ENCODE data around the gene TENM3.

The TENM3 gene

DNA sequence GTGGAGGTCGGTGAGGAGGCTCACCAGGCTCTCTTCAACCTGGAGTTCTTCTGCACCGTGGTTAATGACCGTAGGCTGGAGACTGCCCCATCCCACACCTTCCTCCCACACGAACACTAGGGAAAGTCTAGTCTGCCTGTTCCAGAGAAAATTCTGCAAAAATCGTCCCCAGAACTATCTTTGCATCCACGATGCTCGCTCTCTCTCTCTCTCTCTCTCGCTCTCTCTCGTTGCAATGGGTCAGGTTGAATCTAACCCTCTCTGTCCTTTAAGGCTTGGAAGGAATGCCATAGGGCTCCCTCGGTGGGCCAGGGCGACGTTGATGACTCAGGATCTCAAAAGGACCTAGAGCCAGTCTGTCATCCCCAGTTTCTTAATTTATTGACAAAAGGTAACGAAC is 562.5 kb downstream of the TENM3 start:
- no peak for DNase-seq (ENCODE audit: extremely low read depth, low read depth)
- TF ChIP-seq, protein P1, sequence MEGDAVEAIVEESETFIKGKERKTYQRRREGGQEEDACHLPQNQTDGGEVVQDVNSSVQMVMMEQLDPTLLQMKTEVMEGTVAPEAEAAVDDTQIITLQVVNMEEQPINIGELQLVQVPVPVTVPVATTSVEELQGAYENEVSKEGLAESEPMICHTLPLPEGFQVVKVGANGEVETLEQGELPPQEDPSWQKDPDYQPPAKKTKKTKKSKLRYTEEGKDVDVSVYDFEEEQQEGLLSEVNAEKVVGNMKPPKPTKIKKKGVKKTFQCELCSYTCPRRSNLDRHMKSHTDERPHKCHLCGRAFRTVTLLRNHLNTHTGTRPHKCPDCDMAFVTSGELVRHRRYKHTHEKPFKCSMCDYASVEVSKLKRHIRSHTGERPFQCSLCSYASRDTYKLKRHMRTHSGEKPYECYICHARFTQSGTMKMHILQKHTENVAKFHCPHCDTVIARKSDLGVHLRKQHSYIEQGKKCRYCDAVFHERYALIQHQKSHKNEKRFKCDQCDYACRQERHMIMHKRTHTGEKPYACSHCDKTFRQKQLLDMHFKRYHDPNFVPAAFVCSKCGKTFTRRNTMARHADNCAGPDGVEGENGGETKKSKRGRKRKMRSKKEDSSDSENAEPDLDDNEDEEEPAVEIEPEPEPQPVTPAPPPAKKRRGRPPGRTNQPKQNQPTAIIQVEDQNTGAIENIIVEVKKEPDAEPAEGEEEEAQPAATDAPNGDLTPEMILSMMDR (IDR thresholded peaks at IDR 0.05; ENCODE audit: low read depth, low read length) = no peak

GRCh38 chr4:182806259-182807252 is 563.4 kb downstream of the TENM3 start:
- peak; percentile 24 for DNase-seq (ENCODE audit: extremely low read depth, low read depth)
- TF ChIP-seq, protein P1 (IDR thresholded peaks at IDR 0.05; ENCODE audit: low read depth, low read length) = peak; percentile 88

DNA sequence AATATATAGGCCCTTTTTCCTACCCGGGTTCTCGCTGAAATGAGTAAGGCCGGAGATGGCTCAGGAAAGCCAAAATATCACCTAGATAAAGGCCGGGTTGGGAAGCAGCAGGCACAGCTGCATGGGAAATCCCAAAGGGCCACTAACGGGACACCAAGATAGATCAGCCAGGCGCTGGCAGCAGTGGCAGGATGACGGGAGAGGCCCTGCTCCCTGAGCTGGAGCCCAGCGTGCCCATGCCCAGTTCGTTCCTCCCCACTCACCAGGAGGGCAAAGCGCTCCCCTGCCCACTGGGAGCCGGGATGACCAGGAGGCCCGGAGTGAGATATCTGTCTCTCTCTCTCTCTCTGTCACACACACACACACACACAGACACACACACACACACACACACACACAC is 564.1 kb downstream of the TENM3 start:
- no peak for DNase-seq (ENCODE audit: extremely low read depth, low read depth)

GRCh38 chr4:182807767-182808548 is 564.8 kb downstream of the TENM3 start:
- TF ChIP-seq, protein P1 (IDR thresholded peaks at IDR 0.05; ENCODE audit: low read depth, low read length) = no peak
- no peak for DNase-seq (ENCODE audit: extremely low read depth, low read depth)

More for the DNA sequence above, 564.1 kb downstream of the TENM3 start:
- TF ChIP-seq, protein P1 (IDR thresholded peaks at IDR 0.05; ENCODE audit: low read depth, low read length) = no peak

DNA sequence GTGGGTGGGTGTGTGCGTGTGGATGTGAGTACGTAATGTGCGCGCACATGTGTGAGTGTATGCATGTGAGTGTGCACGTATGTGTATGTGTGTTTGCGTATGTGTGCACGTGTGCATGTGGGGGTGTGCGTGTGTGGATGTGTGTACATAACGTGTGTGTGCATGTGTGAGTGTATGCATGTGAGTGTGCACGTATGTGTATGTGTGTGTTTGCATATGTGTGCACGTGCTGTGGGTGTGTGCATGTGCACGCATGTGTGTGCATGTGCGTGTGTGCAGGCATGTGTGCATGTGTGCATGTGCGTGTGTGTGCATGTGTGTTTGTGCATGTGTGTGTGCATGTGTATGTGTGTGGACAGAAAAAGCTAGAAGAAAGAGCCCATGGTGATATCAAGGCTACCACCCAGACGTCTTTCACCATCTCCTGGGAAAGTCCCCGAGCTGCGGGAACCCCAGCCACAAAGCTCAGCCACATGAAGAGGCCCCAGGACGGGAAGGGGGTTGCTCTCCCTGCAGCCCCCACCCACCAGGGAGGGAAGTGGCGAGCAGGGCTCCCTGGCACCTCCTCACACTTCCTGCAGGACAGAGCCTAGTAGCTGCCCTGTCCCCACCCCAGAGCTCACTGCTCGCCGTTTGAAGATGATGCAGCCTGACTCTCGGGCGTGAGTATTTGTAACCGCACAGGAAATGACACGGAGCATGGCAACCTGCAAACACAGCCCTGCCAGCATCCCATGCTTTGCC is 565.6 kb downstream of the TENM3 start:
- TF ChIP-seq, protein P1 (IDR thresholded peaks at IDR 0.05; ENCODE audit: low read depth, low read length) = no peak
- DNase-seq (ENCODE audit: extremely low read depth, low read depth) = no peak

- no peak for DNase-seq (ENCODE audit: extremely low read depth, low read depth)
- TF ChIP-seq, protein P1 (IDR thresholded peaks at IDR 0.05; ENCODE audit: low read depth, low read length) = no peak; the same call in 1 of the 2 replicates
Observed at GRCh38 chr4:182809417-182810102, 566.4 kb downstream of the TENM3 start.
